Measurements from ENCODE around the gene HMCES. TPM values are rescaled to one million over a fixed set of nuclear protein-coding genes. Genes with fewer than 3 reads are reported as not detected.
A peak's percentile ranks its signal among the peaks of the same experiment; 100 is the strongest.

The HMCES gene
- total RNA-seq, 1 donor from 2014 or later: 32.2 TPM

GRCh38 chr3:129304146-129304961 is 25.7 kb downstream of the HMCES start:
- no peak for DNase-seq (ENCODE audit: low spot score)

DNA sequence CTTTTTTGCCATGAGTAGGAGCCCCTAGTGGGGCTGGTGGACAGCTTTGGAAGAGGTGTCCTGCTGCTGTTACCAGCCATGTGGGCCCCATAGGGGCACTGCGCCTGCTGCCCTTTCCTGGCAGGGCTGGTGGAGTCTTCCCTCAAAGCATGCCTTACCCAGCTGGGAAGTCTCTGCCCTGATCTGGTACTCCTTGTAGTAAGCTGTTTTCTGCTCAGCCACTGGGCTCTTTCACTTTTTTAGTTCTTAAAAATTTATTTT is 26.2 kb downstream of the HMCES start:
- no peak for DNase-seq (ENCODE audit: low spot score)

DNA sequence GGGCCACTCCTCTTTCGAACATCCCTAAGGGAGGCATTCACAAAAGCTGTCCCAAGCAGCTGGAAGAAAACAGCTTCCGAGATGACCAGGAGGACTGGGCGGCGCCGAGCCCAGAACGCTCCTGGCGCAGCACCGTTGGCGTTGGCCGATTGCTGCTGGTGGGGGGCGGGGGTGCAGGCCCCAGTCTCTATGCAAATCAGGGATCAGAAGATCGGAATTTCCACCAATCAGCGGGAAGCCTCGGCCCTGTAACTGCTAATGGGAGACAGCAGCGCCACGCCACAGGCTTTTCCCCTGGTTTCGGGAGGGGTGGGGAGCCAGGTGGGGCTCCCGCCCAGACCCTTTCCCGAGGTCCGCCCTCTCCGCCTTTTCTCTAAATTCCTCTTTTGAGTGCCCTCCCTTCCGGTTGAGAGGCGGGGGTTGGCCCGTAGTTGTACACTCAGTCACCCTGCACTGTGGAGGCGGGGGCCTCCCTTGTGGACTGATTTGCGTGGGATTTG is 27.0 kb downstream of the HMCES start:
- peak; percentile 90 for DNase-seq (ENCODE audit: low spot score)

DNA sequence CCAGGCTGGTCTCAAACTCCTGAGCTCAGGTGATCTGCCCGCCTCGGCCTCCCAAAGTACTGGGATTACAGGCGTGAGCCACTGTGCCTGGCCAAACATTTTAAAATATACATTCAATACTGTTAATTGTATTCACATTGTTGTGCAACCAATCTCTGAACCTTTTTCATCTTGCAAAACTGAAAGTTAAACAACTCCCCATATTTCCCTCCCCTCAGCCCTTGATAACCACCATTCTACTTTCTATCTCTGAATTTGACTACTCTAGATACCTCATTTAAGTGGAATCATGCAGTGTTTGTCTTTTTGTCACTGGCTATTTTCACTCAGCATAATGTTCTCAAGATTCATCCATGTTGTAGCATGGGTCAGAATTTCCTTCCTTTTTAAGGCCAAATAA is 30.0 kb downstream of the HMCES start:
- DNase-seq (ENCODE audit: low spot score): no peak

- DNase-seq (ENCODE audit: low spot score): no peak
These were observed 31.7 kb downstream of the HMCES start for GRCh38 chr3:129310111-129311011.

DNA sequence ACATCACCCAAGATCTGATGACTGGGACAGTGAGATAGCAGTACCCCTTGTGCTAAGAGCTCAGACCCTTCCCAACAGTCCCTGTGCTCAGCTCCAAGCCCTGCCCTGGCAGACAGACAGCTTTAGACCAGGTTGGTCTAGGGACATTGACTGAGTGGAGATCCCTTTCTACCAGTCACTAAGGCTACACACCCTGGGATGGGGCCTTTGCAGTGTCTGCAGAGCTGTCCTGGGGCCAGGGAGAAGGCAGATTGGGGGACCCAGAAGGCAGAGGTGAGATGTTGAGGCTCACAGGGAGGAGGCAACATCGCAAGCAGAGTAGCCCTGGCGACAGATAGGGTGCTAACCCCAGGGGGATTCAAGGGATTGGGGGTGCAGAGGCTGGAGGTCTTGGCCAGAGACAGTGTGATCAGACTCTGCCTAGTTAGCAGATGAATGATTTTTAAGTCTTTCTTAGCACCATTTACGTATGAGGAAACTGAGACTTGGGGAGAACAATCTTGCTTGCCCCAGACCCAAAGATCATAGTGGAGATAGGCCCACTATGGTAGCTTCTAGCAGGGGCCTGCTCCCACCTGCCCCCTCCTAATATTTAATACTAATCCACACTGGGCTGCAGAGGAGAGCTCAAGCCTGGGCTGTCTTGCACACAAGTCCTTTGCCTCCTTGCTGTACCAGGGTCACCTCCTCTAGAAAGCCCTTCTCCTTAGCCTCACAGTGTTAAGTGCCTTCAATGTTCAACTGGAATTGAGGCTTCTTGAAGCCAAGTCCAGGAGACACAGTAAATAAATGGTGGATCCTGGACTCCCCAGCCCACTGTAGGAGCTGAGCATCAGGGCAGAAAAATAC is 32.6 kb downstream of the HMCES start:
- no peak for DNase-seq (ENCODE audit: low spot score)

- no peak for DNase-seq (ENCODE audit: low spot score)
These were observed 33.5 kb downstream of the HMCES start for GRCh38 chr3:129312021-129312639.

DNA sequence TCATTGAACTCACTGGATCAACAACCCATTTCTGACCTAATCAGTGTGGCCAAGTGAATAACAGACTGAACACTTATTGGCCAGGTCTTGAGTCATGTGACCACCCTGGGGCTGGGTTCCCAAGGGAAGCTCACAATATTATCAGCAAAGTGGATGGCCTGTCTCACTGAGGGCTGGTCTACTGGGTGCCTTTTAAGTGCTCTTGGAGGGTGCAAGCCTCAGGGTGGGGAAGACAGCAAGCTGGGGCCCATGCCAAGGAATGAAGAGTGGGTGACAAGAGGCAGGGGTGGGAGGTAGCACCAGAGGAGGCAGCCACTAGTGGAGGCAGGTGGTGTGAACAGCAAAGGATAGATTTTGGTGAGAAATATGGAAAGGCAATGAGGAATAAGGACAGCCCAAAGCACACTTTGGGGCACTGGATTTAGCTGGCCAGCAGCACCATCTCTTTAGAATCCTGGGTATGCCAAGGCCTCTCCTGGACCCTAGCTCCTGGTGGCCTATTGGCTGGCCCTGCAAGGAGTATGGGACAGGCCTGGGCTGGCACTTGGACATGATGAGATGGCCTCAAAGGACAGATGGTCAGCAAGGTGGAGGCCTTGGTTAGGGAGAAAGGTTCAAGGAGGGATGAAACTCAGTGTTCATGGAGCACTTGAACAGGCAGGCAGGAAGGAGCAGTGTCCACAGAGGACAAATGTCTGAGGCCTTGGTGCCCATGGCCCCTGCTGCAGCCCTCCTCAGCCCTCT is 34.2 kb downstream of the HMCES start:
- DNase-seq (ENCODE audit: low spot score): no peak

DNA sequence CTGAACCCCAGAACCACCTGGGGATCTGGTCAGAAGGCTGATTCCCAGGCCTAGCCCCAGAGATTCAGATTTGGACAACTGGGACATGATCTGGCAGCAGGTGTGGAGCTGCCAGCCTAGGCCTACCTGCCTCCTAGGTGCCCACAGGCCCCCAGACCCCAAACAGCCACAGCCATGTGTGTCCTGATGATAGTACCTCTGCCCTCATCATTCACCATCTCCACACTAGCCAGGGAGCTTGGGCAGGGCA is 34.7 kb downstream of the HMCES start:
- DNase-seq (ENCODE audit: low spot score): no peak

- DNase-seq (ENCODE audit: low spot score): no peak
These were observed 35.2 kb downstream of the HMCES start for GRCh38 chr3:129313665-129314385.

- DNase-seq (ENCODE audit: low spot score): peak; percentile 89
These were observed 35.9 kb downstream of the HMCES start for GRCh38 chr3:129314386-129315222.

- no peak for DNase-seq (ENCODE audit: low spot score)
These were observed 36.7 kb downstream of the HMCES start for GRCh38 chr3:129315223-129315997.

DNA sequence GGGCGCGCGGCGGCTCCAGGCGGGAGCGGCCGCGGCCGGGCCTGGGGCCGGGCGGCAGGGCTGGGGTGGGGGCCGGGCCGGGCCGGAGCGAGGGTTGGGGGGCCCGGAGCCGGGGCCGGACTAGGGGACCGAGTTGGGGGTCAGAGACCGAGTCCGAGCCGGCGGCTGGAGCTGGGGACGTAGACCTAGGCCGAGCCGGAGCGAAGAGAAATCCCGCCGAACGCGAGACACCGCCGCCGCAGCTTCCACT is 37.3 kb downstream of the HMCES start:
- DNase-seq (ENCODE audit: low spot score): no peak

DNA sequence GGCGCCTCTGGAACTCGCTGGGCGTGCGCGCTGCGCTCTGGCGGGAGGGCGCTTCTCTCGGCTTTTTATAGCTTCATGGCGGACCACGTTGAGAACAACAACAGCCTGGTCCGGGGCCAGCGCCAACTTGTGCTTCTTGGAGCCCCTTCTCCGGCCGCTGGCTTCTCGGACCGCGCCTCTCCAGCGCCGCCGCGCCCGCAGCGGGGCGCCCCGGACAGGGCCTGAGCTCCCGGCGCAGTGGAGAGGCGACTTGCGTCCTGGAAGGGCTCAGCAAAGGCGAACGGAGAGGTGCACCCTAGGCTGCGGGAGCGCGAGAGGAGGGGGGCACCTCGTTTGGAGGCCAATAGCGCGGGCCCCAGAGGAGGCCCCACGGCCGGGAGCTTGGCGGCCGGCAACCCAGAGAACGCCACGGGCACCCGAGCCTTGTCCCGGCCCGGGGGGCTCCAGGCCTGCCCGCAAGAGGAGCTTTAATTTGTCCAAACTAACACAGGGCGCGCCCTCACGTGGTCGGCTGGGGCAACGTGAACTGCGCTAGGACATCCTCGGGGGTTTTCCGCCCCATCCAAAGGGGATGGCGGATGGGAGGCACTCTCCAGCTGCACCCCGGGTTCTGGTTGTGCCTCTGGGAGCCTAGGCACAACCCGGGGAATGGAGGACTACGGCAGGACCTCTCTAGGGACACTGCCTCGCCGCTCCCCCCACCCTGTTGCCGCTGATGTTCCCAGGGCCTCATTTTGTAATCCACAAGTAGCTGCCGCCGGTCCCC is 37.8 kb downstream of the HMCES start:
- peak; percentile 93 for DNase-seq (ENCODE audit: low spot score)

GRCh38 chr3:129317014-129317771 is 38.5 kb downstream of the HMCES start:
- DNase-seq (ENCODE audit: low spot score): no peak

DNA sequence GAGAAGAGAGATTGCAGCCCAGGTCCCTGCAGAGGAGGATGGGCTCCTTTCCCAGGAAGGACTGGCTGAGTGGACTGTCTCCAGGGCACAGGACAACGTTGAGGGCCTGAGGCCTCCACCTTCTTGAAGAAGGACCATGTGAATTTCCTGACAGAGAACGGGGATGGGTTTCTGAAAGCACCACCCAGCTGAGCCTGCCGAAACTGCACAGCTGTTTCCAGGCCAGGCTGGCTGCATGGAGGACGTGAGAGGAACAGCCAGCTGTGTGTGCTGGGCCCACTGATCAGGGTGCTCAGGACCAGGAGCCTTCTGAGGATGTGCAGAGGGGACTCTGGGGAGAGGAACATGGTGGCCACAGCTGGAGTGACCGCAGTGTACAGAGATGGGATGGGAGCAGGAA is 39.2 kb downstream of the HMCES start:
- DNase-seq (ENCODE audit: low spot score): no peak

DNA sequence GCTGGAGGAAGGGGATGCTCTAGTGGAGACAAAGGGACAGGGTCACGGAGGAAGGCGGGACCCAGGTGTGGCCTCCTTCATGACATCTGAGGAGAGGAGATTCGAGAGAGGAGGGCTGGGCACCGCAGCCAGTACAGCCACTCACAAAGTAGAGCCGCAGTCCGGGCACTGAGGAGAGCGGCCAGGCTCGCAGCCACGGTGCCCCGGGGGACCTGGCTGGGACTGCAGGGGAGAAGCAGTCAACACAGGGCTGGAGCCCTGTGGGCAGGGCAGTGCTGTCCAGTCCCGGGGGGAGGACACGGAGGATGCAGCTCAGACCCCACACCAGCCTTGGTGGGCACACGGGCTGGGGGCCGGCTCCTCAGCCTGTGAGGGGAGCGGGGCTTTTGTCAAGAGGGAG is 40.3 kb downstream of the HMCES start:
- DNase-seq (ENCODE audit: low spot score): no peak

GRCh38 chr3:129320261-129320660 is 41.6 kb downstream of the HMCES start:
- no peak for DNase-seq (ENCODE audit: low spot score)

All from ureter (tissue), 1 donor.